OCI-LY7 (cell line): ENCODE measurements around the gene HMGB3. TPM values are rescaled to one million over a fixed set of nuclear protein-coding genes. Genes with fewer than 3 reads are reported as not detected.

ENCODE experiments used
- BruUV-seq: library from RNA; stranded (reverse); fragments of 400-500 nt; replicated peaks from 2 replicates; lab custom pipeline; 2021; lab: Mats Ljungman, UMichigan
- CTCF ChIA-PET: fragments of 300-600 bp; sonication (Branson Sonifier 250); formaldehyde crosslinking; loops from one replicate; lab custom pipeline; 2022; ENCODE audit warnings: antibody characterized with exemption; ENCODE audit not compliant: unreplicated experiment; lab: Charles Lee
- POLR2A ChIA-PET: fragments of 300-600 bp; sonication (Branson Sonifier 250); formaldehyde crosslinking; loops from one replicate; lab custom pipeline; 2022; ENCODE audit warnings: antibody characterized with exemption; lab: Charles Lee
- DNase-seq: peaks from one replicate; pipeline ENCODE4 v3.0.0-alpha.2; 2015; ENCODE audit warnings: low spot score
- H2AFZ ChIP-seq: fragments of 200-600 bp; sonication (generic), shearing (Covaris generic); 2 replicates; pipeline ENCODE4 v1.6.1; 2014; ENCODE audit warnings: mild to moderate bottlenecking, antibody characterized with exemption, low read length, moderate library complexity
- H3K27ac ChIP-seq: fragments of 200-600 bp; sonication (generic); 2 replicates; pipeline ENCODE4 v1.5.1; 2014; ENCODE audit warnings: mixed run types, low read depth, mild to moderate bottlenecking, moderate library complexity, low read length, inconsistent platforms; ENCODE audit not compliant: poor library complexity, severe bottlenecking
- H3K36me3 ChIP-seq: fragments of 200-600 bp; sonication (generic); 2 replicates; pipeline ENCODE4 v1.6.1; 2014; ENCODE audit warnings: mild to moderate bottlenecking, antibody characterized with exemption, low read length, moderate library complexity, mixed read lengths; ENCODE audit not compliant: insufficient read depth
- H3K4me1 ChIP-seq: fragments of 200-600 bp; sonication (generic); 2 replicates; pipeline ENCODE4 v1.5.1; 2014; ENCODE audit warnings: mild to moderate bottlenecking, low read length; ENCODE audit not compliant: insufficient read depth, poor library complexity, severe bottlenecking
- H3K4me2 ChIP-seq: fragments of 200-600 bp; sonication (generic); 2 replicates; pipeline ENCODE4 v1.6.1; 2014; ENCODE audit warnings: mild to moderate bottlenecking, low read length
- H3K4me3 ChIP-seq: fragments of 200-600 bp; sonication (generic); 2 replicates; pipeline ENCODE4 v1.5.1; 2014; ENCODE audit warnings: mild to moderate bottlenecking, low read depth, low read length; ENCODE audit not compliant: poor library complexity, severe bottlenecking
- H3K79me2 ChIP-seq: fragments of 200-600 bp; sonication (generic); 2 replicates; pipeline ENCODE4 v1.6.1; 2016; ENCODE audit warnings: low read depth, mild to moderate bottlenecking, low read length, moderate library complexity, mixed read lengths; ENCODE audit not compliant: insufficient read depth
- H3K9me2 ChIP-seq: fragments of 200-600 bp; sonication (generic); 2 replicates; pipeline ENCODE4 v1.6.1; 2016; ENCODE audit warnings: mild to moderate bottlenecking, low read length, mixed read lengths; ENCODE audit not compliant: insufficient read depth
- H3K9me3 ChIP-seq: fragments of 200-600 bp; sonication (generic); 2 replicates; pipeline ENCODE4 v1.6.1; 2014; ENCODE audit warnings: mild to moderate bottlenecking, mixed run types, low read length, mixed read lengths
- H4K20me1 ChIP-seq: fragments of 200-600 bp; sonication (generic); 2 replicates; pipeline ENCODE4 v1.6.1; 2014; ENCODE audit warnings: mild to moderate bottlenecking, antibody characterized with exemption, low read length, moderate library complexity, mixed read lengths; ENCODE audit not compliant: insufficient read depth
- CTCF ChIP-seq: fragments of 200-600 bp; sonication (generic); conservative IDR thresholded peaks from 2 replicates; pipeline ENCODE4 v1.5.1; 2014; ENCODE audit warnings: mild to moderate bottlenecking, antibody characterized with exemption, low read length, moderate library complexity, mixed read lengths
- EZH2phosphoT487 ChIP-seq: fragments of 200-600 bp; sonication (generic); IDR thresholded peaks from 2 replicates; pipeline ENCODE4 v1.6.1; 2018; ENCODE audit warnings: low read depth, borderline replicate concordance, mild to moderate bottlenecking, mixed run types, antibody characterized with exemption, low read length, moderate library complexity, mixed read lengths
- intact Hi-C: fragments of 100-400 bp; cut with micrococcal nuclease; formaldehyde crosslinking; loops from one replicate; pipeline ENCODE4 v1.10.0; 2022; ENCODE audit not compliant: unreplicated experiment
- total RNA-seq, 2 experiments: library from RNA; depleted of rRNA in 1 of 2; stranded (reverse); fragments of >200 nt in 1 of 2; shearing (Covaris generic) in 1 of 2; gene quantifications; 2 replicates each; pipeline ENCODE4 v1.2.3, GENCODE V29; 2014 to 2022

The HMGB3 gene
- total RNA-seq, 2 experiments from 2014 or later, result 28.3 to 94.3 TPM

GRCh38 chrX:150990910-150991309 is 7.8 kb downstream of the HMGB3 start:
- intact Hi-C loops, result no loop called here

DNA sequence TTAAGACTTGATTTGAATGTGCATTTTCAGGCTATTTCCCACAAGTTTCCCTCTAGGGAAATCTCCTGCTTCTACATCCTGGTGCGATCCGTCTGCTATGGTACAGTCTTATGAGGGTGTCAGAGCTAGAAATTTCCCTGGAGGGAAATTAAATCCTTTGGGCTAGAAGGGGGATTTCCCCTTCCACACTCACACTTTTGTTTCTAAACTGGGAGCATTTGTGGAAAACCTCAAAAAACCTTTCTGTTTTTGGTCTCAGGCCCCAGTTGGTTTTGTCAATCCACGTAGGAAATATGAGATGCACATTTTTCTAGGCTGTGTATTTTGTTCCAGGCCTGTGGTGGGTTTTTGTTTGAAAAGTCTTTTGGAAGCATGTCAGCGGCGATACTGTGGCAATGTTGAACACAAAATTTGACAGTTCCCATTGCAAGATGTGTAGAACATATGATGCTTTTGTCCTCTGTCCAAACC is 17.8 kb downstream of the HMGB3 start:
- ChIA-PET POLR2A (no interaction called here), CTCF (no interaction called here)
- intact Hi-C loops, result no loop called here
- no peaks in the 10 kb centered on the region for H3K36me3 ChIP-seq
- H4K20me1 ChIP-seq, result no peaks in the 10 kb centered on the region
- no peak overlapping the region for H2AFZ ChIP-seq
- BruUV-seq, result no TSS peak
- DNase-seq, result no peak
- no peak overlapping the region for H3K27ac ChIP-seq
- no peak overlapping the region for H3K4me3 ChIP-seq
- H3K9me3 ChIP-seq, result no peaks in the 10 kb centered on the region
- H3K79me2 ChIP-seq, result no peaks in the 10 kb centered on the region
- TF ChIP-seq CTCF (no peak), EZH2phosphoT487 (no peak)
- H3K4me2 ChIP-seq, result no peak overlapping the region
- H3K4me1 ChIP-seq, result no peaks in the 10 kb centered on the region
- no peaks in the 10 kb centered on the region for H3K9me2 ChIP-seq

More at GRCh38 chrX:150990910-150991309, 7.8 kb downstream of the HMGB3 start:
- Histone ChIP-seq H3K4me1 (no peaks in the 10 kb centered on the region), H3K9me2 (no peaks in the 10 kb centered on the region), H3K27ac (no peak overlapping the region), H3K79me2 (no peaks in the 10 kb centered on the region), H3K4me3 (no peak overlapping the region), H3K9me3 (no peaks in the 10 kb centered on the region), H2AFZ (no peak overlapping the region), H3K4me2 (no peak overlapping the region), H3K36me3 (peaks cover 24% of the 10 kb centered on the region), H4K20me1 (no peaks in the 10 kb centered on the region)
- DNase-seq, result no peak
- BruUV-seq, result no TSS peak
- CTCF ChIA-PET, result no interaction called here
- TF ChIP-seq CTCF (no peak), EZH2phosphoT487 (no peak)
- POLR2A ChIA-PET, result no interaction called here

DNA sequence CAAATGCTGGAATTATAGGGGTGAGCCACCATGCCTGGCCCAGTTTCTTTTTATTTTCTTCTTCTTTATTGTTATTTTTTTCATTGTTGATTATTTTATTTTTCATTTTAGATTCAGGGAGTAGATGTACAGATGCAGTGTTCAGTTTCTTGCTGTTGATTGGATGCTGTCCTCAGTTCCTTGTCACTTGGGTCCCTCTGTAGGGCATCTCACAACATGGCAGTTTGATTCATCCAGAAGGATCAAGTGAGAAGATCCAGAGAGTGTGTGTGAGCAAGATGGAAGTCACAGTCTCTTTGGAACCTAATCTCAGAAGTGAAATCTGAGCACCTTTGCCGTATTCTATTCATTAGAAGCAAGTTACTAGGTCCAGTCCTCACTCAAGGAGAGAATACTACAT is 20.9 kb downstream of the HMGB3 start:
- POLR2A ChIA-PET, result interaction anchor here (0.7 kb wide), 1 partner anchor 579 kb away, joined by 6 read pairs; no protein-coding TSS in a partner anchor
- H3K4me2 ChIP-seq, result no peak overlapping the region
- H3K9me2 ChIP-seq, result no peaks in the 10 kb centered on the region
- H3K9me3 ChIP-seq, result no peaks in the 10 kb centered on the region
- H3K4me1 ChIP-seq, result no peaks in the 10 kb centered on the region
- no peak overlapping the region for H3K27ac ChIP-seq
- intact Hi-C loops, result no loop called here
- no TSS peak for BruUV-seq
- H3K79me2 ChIP-seq, result no peaks in the 10 kb centered on the region
- no peak overlapping the region for H2AFZ ChIP-seq
- TF ChIP-seq CTCF, result 0 out of 2 replicates have a peak, but pooled peaks have one; percentile 20
- TF ChIP-seq EZH2phosphoT487, result no peak
- CTCF ChIA-PET, result no interaction called here
- no peak overlapping the region for H3K4me3 ChIP-seq
- DNase-seq, result no peak
- no peaks in the 10 kb centered on the region for H4K20me1 ChIP-seq
- H3K36me3 ChIP-seq, result no peaks in the 10 kb centered on the region
